Measurements from ENCODE around the gene TMEM179B. TPM values are rescaled to one million over a fixed set of nuclear protein-coding genes. Genes with fewer than 3 reads are reported as not detected.

The TMEM179B gene
- total and polyA plus RNA-seq, 2 of the 13 experiments (the other 11 are each of a cell fraction or from before 2014, with no cell fraction given) = 24.8 to 25.7 TPM

GRCh38 chr11:62791501-62792201 is 4.4 kb downstream of the TMEM179B start, which contains the start of gene TMEM223 (continued):
- no peak for TF ChIP-seq TIGD3 (CRISPR knock-in tag; IDR thresholded peaks at IDR 0.05; ENCODE audit: borderline replicate concordance)
- no peak for TF ChIP-seq PLRG1 (conservative IDR thresholded peaks at IDR 0.05)
- no peak for TF ChIP-seq ZBTB8A (CRISPR knock-in tag; IDR thresholded peaks at IDR 0.05; ENCODE audit: borderline replicate concordance, low read depth)
- peak; percentile 63; the same call in 1 of the 2 replicates for TF ChIP-seq ZNF574 (CRISPR knock-in tag; IDR thresholded peaks at IDR 0.05)
- TF ChIP-seq ZBTB10 (CRISPR knock-in tag; IDR thresholded peaks at IDR 0.05; ENCODE audit: borderline replicate concordance) = no peak
- TF ChIP-seq PAXIP1 (CRISPR knock-in tag; conservative IDR thresholded peaks at IDR 0.05) = no peak
- TF ChIP-seq ZNF180 (CRISPR knock-in tag; IDR thresholded peaks at IDR 0.05; ENCODE audit: borderline replicate concordance, low read depth) = no peak
- TF ChIP-seq ARID4A (CRISPR knock-in tag; IDR thresholded peaks at IDR 0.05; ENCODE audit: borderline replicate concordance) = peak; percentile 98
- no peak for TF ChIP-seq SMAD1 (CRISPR knock-in tag; IDR thresholded peaks at IDR 0.05; ENCODE audit: borderline replicate concordance, low read depth)
- peak; percentile 63 for TF ChIP-seq TMF1 (CRISPR knock-in tag; IDR thresholded peaks at IDR 0.05; ENCODE audit: low read depth)
- no peak for TF ChIP-seq FOXJ3 (CRISPR knock-in tag; IDR thresholded peaks at IDR 0.05; ENCODE audit: borderline replicate concordance)
- TF ChIP-seq MEIS2 (CRISPR knock-in tag; IDR thresholded peaks at IDR 0.05) = no peak
